GM18502 (cell line): ENCODE results near the gene QRICH1.

Source experiments
- ATAC-seq: cut with Tn5 transposase; IDR thresholded peaks from one replicate; pipeline ENCODE4 v1.9.1; 2021; ENCODE audit warnings: mild to moderate bottlenecking; ENCODE audit not compliant: unreplicated experiment, poor library complexity

Gene QRICH1, protein sequence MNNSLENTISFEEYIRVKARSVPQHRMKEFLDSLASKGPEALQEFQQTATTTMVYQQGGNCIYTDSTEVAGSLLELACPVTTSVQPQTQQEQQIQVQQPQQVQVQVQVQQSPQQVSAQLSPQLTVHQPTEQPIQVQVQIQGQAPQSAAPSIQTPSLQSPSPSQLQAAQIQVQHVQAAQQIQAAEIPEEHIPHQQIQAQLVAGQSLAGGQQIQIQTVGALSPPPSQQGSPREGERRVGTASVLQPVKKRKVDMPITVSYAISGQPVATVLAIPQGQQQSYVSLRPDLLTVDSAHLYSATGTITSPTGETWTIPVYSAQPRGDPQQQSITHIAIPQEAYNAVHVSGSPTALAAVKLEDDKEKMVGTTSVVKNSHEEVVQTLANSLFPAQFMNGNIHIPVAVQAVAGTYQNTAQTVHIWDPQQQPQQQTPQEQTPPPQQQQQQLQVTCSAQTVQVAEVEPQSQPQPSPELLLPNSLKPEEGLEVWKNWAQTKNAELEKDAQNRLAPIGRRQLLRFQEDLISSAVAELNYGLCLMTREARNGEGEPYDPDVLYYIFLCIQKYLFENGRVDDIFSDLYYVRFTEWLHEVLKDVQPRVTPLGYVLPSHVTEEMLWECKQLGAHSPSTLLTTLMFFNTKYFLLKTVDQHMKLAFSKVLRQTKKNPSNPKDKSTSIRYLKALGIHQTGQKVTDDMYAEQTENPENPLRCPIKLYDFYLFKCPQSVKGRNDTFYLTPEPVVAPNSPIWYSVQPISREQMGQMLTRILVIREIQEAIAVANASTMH

DNA sequence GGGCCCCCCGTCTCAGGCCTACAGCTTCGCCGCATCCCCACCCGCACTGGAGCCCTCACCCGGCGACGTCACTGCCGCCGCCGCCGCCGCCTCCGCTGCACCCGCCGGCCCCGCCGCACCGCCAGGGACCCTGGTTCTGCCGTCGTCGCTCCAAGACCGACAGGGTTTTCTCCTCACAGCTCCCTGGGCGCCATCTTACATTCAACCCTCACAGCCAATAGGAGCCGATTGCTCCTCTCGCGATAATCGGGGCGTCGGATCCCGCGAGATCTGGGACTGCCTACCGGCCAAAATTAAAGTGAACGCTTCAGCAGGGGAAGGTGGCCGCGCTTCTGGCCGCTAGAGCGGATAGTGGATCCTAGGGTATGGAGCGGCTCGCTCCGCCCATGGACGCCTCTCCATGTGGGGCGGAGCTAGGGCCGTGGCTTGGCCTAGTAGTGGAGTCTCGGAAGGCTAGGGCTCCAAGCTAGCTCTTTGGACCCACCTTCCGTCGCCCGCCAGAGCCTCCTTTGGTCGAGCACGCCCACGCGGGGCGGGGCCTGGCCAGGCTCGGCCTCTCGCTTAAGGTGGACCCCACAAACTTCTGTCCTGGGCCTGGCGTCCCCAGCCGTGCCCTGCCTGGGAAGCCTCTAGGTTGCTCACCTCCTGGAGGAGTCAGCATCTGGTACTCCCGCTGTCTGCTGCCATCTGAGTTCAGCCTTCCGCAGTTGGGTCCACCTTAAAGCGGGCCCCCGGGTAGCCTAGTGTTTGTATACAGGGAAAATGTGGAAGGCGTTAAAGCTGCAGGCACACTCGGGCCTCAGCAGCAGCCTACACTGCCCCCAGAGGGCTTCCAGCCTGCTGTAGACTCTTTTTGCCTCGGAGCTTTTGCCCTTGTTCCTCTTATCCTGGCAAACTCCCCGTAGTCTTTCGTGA, at the start of gene QRICH1:
Gene QRICH1 (minus strand): TSS at position 219 of the 915 bp plus-strand sequence. CDS start 17,054 bp downstream, outside the sequence.
- peak; percentile 77 for ATAC-seq

DNA sequence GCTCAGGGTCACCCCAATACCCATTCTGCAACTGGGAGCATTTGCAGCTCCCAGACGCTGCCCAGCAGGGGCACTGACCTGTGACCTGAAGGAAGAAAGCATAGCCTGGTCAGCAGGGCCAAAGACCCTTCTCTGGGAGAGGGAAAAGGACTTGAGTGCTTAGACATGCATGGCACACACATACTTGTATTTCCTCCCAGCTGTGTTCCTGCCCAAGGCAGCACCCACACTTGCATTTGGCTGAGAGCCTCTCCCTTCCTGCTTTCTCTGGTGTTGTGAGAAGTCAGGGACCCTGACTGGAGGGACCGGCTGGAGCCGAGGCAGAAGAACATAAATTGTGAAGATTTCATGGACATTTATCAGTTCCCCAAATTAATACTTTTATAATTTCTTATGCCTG, 46.2 kb upstream of the QRICH1 start:
- no peak for ATAC-seq

DNA sequence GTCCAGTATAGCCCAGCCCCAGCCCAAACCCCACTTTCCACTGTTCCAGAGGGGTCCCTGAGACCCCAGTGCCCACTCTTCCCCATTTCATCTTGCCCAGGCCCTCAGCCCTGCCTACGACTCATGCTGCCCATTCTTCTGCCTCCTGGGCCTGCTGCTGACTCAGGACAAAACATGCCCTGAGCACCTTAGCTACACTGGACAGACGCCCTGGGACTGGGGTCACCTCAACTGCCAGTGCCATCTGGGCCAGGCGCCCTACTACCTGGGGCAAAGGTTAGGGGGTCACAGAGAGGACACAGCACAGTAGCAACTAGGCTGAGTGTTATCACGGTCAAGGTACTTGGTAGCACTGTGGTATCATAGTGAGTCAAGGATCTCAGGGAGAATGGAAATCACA, 41.6 kb upstream of the QRICH1 start:
- ATAC-seq: no peak

DNA sequence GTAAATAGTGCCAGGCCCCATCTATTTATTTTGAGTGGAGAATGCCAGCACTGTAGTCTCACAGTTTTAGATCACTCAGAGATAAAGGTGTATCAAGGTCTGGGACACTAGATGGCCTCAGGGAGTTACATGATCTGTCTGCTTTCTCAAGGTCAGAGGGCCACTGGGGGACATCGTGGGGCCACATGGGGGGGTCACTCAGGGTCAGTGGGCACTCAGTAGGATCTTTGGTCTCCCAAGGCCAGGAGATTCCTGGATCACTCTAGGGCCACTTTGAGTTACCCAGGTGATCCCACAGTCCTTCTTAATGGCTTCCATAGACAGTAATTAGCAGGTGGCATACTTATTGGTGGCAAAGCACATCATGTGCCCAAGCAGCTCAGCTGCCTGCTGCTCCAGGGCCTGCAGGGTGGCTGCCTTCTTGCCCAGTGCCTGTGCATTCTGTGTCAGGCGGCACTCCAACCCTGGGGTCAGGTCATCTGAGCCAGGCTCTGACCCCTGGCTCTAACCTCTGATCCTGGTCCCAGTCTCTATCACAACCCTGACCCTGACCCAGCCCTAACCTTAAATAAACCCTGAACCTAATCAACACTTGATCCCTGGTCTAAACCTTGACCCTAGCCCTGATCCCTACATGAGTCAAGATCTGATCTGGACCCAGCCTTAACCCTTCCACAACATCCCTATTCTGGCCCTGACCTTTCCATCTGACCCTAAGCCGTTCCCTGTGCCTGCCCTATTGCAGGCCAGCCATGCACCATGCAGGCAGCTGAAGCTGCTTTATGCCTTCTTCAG, 40.8 kb upstream of the QRICH1 start:
- no peak for ATAC-seq

DNA sequence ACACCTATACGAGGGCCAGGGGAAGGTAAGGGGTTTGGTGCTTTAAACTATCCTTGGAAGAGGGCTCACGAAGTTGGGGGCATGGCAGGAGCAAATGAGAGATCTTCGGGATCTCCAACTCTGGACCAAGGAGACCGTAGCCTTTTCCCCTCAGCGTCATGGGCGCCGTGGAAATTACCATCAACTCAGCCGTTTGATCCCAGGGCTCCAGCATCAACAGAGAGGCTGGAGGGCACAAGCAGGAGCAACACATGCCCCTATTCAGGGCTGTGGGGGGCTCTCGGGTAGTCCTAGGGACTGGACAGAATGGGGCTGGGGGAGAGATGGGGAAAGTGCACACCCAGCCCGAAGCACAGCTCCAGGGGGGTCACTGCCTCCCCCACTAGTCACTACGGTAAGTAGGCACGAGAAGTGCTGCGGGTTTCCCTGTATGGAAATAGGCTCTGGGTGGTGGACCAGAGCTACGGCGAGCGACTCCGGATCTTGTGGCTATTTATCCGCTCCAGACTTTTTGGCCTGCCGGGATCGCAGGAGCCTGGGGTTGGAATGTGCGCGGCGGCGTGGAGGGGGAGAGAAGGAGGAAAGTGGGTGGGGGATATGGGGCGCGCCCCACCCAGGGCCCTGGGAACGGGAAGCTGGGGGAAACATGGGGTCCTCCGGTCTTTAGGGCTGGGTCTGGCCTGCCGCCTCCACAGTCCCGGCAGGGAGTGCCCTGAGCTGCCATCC, 39.5 kb upstream of the QRICH1 start:
- ATAC-seq: no peak

DNA sequence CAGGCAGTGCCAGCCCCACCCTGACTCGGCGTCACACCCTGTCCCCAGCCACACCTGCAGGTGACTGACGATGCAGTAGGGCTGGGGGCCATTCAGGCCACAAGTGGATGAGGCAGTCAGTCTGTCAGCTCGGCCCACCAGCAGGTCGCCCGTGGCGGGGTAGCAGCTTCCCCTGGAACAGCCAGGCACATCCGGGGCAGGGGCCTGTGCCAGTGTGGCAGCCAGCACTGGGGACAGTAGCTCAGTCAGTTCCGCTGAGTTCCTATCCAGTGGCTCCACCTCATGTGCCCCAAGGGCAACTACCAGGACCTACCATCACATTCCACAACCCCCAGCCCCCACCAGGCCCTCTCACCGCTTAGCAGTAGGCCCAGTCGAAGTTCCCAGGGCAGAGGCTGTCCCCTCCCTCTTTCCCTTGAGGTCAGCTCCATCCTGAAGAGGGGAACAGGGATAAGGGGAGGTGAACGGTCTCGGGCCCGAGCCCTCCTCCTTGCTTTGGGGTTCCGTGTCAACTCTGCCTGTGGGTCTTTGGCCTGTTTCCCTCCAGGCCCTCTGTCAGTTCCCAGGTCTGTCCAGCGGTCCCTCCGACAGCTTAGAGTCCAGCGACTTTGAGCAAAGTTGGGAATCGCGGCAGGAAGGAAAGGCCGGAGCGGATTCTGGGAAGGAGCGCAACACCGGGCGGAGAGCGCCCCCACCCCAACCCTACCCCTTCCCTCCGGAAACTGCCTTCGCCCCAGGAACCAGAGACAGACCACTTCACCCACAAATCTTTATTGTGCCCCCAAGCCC, 38.8 kb upstream of the QRICH1 start, which contains the start of gene LAMB2:
Gene LAMB2 (minus strand): TSS at position 614 of the 789 bp plus-strand sequence. CDS start 183 bp downstream, at position 431.
- ATAC-seq: no peak

DNA sequence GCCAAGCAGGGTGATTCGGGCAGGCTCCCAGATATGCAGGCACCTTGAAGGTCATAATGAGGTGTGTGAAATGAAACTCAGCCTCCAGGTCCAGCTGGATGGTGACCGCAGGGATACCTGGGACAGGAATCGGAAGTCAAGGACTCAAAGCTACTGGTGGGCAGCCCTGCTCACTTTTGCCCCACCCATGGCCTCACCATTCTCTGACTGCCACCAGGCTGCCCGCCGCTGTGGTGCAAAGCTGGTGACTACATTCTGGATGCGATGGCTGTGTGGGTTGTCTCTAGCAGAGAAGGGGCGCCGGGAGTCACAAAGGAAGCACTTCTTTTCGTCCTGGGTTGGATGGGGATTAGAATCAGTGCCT, 38.2 kb upstream of the QRICH1 start:
- ATAC-seq: no peak

DNA sequence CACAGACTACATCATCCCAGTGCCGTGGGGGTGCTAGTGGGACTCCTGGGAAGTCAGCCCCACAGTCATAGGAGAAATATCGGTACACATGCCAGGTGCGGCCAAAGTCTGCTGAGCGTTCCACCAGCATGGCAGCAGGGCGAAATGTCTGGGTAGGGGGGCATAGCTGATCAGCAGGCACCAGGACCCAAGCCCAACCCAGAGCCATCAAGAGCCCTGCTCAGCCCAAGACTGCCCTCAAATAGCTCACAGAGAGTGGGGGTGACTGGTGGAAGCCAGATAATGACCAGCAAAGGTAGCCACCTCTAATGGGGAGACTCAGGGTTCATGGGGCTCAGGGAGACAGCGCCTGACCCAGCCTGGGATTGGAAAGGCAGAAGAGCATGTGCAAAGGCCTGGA, 37.7 kb upstream of the QRICH1 start:
- ATAC-seq: no peak

DNA sequence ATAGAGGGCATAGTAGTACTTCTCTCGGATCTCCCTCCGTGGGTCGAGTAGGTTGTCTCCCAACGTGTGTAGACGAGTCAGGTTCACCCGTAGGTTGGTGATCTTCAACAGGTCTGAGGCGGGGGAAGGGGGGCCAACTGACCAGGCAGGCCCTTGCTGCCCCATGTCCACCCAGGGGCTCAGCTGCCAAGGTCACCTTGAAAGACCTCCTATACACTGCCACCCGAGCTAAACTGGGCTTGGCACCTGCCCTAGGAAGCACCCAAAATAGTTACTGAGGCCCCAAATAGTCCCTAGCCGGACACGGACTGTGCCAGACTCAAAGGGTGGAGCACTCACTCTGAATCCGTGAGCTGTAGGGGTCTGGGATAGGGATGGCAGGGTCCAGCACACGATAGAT, 37.2 kb upstream of the QRICH1 start:
- no peak for ATAC-seq

DNA sequence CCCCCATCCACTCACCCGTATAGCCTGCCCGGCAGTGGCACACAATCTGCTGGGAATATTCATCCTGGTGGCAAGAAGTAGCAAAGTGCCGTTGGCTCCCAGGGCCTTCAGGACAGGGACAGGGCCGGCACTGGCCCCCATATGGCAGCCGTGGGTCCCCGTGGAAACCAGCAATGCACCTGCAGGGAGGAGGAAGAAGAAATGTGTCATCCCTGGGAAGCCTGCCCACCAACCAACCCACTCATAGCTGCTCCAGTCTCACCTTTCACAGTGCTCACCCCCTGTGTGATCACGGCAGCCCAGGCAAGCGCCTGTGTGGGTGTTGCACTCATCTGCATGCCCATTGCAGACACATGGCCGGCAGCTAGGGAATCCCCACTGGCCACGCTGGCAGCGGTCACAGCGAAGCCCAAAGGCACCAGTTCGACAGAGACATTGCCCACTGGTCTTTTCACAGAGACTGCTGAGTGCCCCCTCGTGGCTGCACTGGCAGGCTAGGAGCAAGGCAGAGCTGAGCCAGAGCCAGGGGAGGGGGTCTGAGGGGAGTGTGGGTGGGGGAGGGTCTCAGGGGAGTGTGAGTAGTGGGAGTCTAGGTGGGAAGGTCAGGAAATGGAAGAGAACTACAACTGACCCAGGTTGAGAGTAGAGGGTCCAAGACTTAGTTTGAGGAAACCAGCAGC, 31.3 kb upstream of the QRICH1 start:
- ATAC-seq: no peak

DNA sequence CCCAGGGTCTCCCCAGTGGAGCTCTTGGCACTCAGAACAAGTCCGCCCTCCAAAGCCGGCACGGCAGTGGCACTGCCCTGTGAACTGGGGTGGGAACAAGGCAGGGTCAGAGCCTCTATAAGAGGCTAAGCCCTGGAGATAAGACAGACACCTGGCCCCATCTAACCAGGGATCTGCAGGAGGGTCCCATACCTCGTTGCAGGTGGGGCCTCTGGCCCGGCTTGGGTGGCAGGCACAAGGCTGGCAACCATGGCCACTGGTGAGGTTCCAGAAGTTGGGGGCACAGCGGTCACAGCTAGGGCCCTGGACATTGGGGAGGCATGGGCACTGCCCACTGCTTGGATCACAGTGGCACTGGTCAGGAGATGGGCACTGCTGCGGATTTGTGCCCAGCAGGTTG, 30.3 kb upstream of the QRICH1 start:
- no peak for ATAC-seq

DNA sequence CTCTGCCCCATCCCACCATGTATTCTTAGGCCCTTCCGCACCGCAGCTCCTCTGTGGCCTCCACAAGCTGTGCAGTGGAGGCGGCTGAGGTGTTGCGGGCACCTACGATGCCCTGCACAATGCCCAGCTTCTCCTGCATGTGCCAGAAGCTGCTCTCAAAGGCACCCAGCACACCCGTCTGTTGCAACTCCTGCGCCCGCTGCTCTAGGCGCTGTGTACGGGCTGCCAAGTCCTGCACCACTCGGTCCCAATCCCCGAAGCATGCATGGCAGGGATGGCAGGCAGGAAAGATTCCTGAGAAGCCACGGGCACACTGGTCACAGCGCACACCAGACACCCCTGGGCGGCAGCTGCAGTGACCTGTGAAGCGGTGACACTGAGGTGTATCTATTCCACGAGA, 29.8 kb upstream of the QRICH1 start:
- no peak for ATAC-seq

DNA sequence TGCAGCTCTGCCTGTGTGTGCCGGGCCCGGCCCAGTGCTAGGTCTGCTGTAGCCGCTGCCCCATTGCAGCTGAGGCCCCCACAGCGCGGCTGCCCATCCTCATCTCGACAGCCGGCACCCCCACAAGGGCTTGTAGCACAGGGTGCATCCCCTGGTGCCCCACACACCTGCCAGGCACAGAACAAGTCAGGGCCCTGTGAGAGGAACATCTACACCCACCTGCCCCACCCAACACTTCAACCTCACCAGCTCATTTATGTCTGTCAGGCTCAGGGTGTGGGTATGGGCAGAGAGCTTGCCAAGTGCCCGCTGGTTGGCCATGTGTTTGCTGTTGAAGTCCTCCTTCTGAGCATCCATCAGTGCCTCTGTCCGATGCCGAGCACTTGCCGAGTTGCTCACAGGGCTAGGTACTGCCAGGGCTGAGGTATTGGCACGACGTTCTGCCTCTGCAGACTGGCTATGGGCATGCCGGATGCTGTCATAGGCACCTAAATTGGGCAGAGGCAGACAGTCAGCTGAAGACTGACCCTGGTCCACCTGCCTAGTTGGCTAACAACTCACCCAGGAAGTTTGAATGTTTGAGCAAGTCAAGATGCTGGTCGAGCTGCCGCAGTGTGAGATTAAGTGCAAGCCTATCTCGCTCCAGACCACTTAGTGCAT, 29.1 kb upstream of the QRICH1 start:
- ATAC-seq: no peak

DNA sequence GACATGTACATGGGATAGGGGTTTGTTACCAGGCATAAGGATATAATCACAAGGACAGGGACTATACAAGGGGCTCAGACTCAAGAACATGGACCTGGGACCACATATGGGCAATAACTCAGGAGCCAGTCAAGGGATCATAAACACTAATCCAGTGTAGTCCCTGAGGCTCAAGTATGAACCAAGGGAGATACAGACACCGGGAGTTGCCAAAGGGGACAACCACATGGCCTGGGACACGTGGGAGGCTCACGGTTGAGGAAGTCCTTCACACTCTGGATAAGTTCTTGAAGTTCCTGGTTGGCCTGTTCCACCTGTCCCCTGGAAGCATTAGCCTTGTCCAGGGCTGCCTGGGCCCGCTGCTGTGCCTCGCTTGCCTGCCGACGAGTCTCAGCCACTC, 28.6 kb upstream of the QRICH1 start:
- no peak for ATAC-seq

DNA sequence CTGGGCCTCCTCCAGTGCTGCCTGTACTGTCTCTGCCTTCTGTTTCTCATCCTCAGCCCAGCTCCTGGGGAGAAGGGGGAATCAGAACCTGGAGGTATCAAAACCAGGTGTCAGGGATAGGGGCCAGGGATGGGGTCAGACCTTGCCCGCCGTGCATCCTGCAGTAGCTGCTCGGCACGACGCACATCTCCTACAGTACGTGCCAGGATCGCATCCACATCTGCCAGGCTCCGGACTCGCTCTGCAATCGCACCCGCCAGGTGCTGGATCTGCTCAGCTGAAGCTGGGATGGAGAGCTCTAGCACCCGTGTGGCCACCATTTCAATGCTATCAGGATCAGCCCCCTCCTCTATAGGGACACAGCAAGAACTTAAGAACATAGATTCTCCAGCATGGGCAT, 28.2 kb upstream of the QRICH1 start:
- ATAC-seq: no peak

DNA sequence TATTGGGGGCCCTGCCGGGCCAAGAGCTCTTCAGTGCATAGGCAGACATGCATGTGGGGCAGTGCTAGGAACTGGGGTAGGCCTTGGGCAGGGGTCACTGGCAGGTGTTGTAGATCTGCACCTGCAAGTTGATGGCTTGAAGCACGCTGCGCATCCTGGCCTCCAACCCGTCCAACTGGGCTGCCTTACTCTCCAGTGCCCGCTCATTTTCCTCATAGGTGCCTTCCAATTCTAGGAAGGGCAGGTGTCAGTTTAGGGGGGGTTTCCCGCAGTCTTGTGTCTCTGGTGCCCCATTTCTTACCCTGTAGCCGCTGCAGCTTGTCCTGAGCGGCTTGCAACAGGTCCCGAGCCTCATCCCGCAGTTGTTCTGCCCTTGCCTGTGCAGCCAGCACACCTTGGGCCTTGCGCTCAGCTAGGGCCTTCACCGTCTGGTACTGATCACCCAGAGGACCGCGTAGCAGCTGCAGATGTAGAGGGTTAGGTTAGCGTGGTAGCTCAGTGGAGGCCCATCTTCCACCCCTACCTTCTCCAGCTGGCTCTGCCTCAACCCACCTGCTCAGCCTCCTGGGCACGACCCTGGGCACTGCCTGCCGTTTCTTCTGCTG, 27.4 kb upstream of the QRICH1 start:
- no peak for ATAC-seq
